Endothelial cell of umbilical vein (primary cell): ENCODE results near the gene ZFAND2B. TPM values are rescaled to one million over a fixed set of nuclear protein-coding genes. Genes with fewer than 3 reads are reported as not detected.
A peak's percentile ranks its signal among the peaks of the same experiment; 100 is the strongest.

Experiments
- BruUV-seq: library from RNA; stranded (reverse); fragments of 400-500 nt; replicated peaks from 2 replicates; lab custom pipeline; 2021; lab: Mats Ljungman, UMichigan
- CTCF ChIA-PET: fragments of 300-600, 350-600 bp; sonication (Branson Sonifier 250); formaldehyde crosslinking; loops from one replicate; lab custom pipeline; 2021; ENCODE audit warnings: antibody characterized with exemption, inconsistent platforms; lab: Charles Lee
- POLR2A ChIA-PET: fragments of 300-600, 350-600 bp; sonication (Branson Sonifier 250); formaldehyde crosslinking; loops from one replicate; lab custom pipeline; 2021; ENCODE audit warnings: antibody characterized with exemption, inconsistent platforms; lab: Charles Lee
- DNase-seq: peaks from one replicate; pipeline ENCODE4 v3.0.0-alpha.2; 2011; ENCODE audit warnings: low read depth, low spot score
- FAIRE-seq: peaks from 2 replicates; lab custom pipeline; 2011; peaks lifted over from hg19 to GRCh38; lab: Jason Lieb, UNC
- H2AFZ ChIP-seq: 2 replicates; pipeline ENCODE4 v1.6.0; 2012; ENCODE audit warnings: low read depth, low read length, control low read depth, inconsistent platforms
- H3K27ac ChIP-seq: 2 replicates; pipeline ENCODE4 v1.5.1; 2011; ENCODE audit warnings: low read depth, mild to moderate bottlenecking, control low read depth, low read length, moderate library complexity; ENCODE audit not compliant: insufficient read depth
- H3K27me3 ChIP-seq, 2 experiments: 2 replicates each; pipeline versions ENCODE4 v1.6.0 to v1.6.1; 2011; ENCODE audit warnings: low read length in 2 of 2, mixed read lengths in 1 of 2; ENCODE audit not compliant: control insufficient read depth in 2 of 2, insufficient read depth in 2 of 2
- H3K36me3 ChIP-seq, 2 experiments: 2 replicates in 1 of 2; 3 replicates in 1 of 2; pipeline ENCODE4 v1.5.1; 2011; ENCODE audit warnings: low read length in 2 of 2, mild to moderate bottlenecking in 1 of 2, moderate library complexity in 1 of 2; ENCODE audit not compliant: control insufficient read depth in 2 of 2, insufficient read depth in 2 of 2; ENCODE audit errors: extremely low read depth in 1 of 2
- H3K4me1 ChIP-seq: 3 replicates; pipeline ENCODE4 v1.5.1; 2011; ENCODE audit warnings: mild to moderate bottlenecking, low read length; ENCODE audit not compliant: control insufficient read depth, insufficient read depth; ENCODE audit errors: extremely low read depth
- H3K4me2 ChIP-seq: 2 replicates; pipeline ENCODE4 v1.6.1; 2011; ENCODE audit warnings: low read length, control low read depth, mixed read lengths; ENCODE audit not compliant: insufficient read depth
- H3K4me3 ChIP-seq, 3 experiments: fragments of 200-600 bp in 1 of 3; sonication (generic), shearing (Covaris generic) in 1 of 3; replicated peaks in 1 of 3; 2 replicates each; pipeline ENCODE4 v1.5.1; 2011 to 2016; ENCODE audit warnings: control low read depth in 3 of 3, low read length in 3 of 3, mild to moderate bottlenecking in 2 of 3, inconsistent platforms in 1 of 3, low read depth in 1 of 3, moderate library complexity in 1 of 3; ENCODE audit not compliant: insufficient read depth in 1 of 3
- H3K79me2 ChIP-seq: 2 replicates; pipeline ENCODE4 v1.6.0; 2012; ENCODE audit warnings: low read length, inconsistent platforms; ENCODE audit not compliant: control insufficient read depth, insufficient read depth
- H3K9ac ChIP-seq: replicated peaks from 2 replicates; pipeline ENCODE3; 2011; ENCODE audit warnings: low read length, control low read depth; ENCODE audit not compliant: insufficient read depth; ENCODE audit errors: extremely low read depth
- H3K9me1 ChIP-seq: replicated peaks from 3 replicates; pipeline ENCODE4 v1.6.0; 2011; ENCODE audit warnings: mild to moderate bottlenecking, low read length; ENCODE audit not compliant: control insufficient read depth, insufficient read depth; ENCODE audit errors: extremely low read depth
- H3K9me3 ChIP-seq: replicated peaks from 2 replicates; pipeline ENCODE4 v1.5.1; 2012; ENCODE audit warnings: low read length, inconsistent platforms; ENCODE audit not compliant: control insufficient read depth, insufficient read depth
- H4K20me1 ChIP-seq: replicated peaks from 2 replicates; pipeline ENCODE3; 2011; ENCODE audit warnings: mild to moderate bottlenecking, low read length; ENCODE audit not compliant: control insufficient read depth, insufficient read depth; ENCODE audit errors: extremely low read depth
- EZH2 ChIP-seq: IDR thresholded peaks from 2 replicates; pipeline ENCODE4 v1.6.1; 2012; ENCODE audit warnings: borderline replicate concordance, low read depth, mild to moderate bottlenecking, moderate library complexity, low read length, inconsistent platforms; ENCODE audit not compliant: severe bottlenecking
- FOS ChIP-seq: IDR thresholded peaks from 2 replicates; pipeline ENCODE4 v1.6.1; 2011; ENCODE audit warnings: mild to moderate bottlenecking, low read length, moderate library complexity, borderline replicate concordance; ENCODE audit not compliant: insufficient read depth
- GATA2 ChIP-seq: IDR thresholded peaks from 2 replicates; pipeline ENCODE4 v1.7.0; 2011; ENCODE audit warnings: low read depth, mild to moderate bottlenecking, moderate library complexity, mixed read lengths, low read length; ENCODE audit not compliant: insufficient read length, insufficient read depth
- JUN ChIP-seq: IDR thresholded peaks from 2 replicates; pipeline ENCODE4 v1.6.1; 2011; ENCODE audit warnings: borderline replicate concordance, low read depth; ENCODE audit not compliant: insufficient read length, insufficient read depth
- MYC ChIP-seq: IDR thresholded peaks from one replicate; pipeline ENCODE4 v1.6.1; 2011; ENCODE audit warnings: mild to moderate bottlenecking, low read depth, low read length
- dilution Hi-C: fragments of 300-500 bp; cut with MboI; formaldehyde crosslinking; loops from one replicate; pipeline ENCODE4 v1.15.0; 2019; ENCODE audit warnings: low sequenced_read_pairs; ENCODE audit not compliant: extremely low pct_ligation_motif_present
- intact Hi-C: fragments of 100-400 bp; cut with micrococcal nuclease; formaldehyde crosslinking; loops from one replicate; pipeline ENCODE4 v1.10.0; 2022
- polyA plus RNA-seq, 4 experiments: library from polyadenylated mRNA; depleted of rRNA in 3 of 4; stranded (reverse) in 3 of 4; unstranded in 1 of 4; fragments of >200 nt; gene quantifications; 2 replicates each; pipeline versions ENCODE4 v1.2.1 to v1.2.3, GENCODE V29; 2011 to 2012; ENCODE audit warnings: missing spikeins in 1 of 4
- total RNA-seq: library from RNA; stranded (reverse); gene quantifications from 2 replicates; pipeline ENCODE4 v1.2.3, GENCODE V29; 2021
- TF ChIP-seq, protein P1 (sequence below): IDR thresholded peaks from 2 replicates; pipeline ENCODE4 v1.6.1; 2011; ENCODE audit not compliant: insufficient read depth, insufficient read length
- TF ChIP-seq, protein P2 (sequence below), 2 donors: IDR thresholded peaks; 1 replicate in 1 of 2; 2 replicates in 1 of 2; pipeline ENCODE4 v1.5.1; 2011; ENCODE audit warnings: low read length in 2 of 2, mild to moderate bottlenecking in 2 of 2, moderate library complexity in 2 of 2, control low read depth in 1 of 2, inconsistent platforms in 1 of 2, low read depth in 1 of 2; ENCODE audit not compliant: insufficient read depth in 1 of 2; ENCODE audit errors: extremely low read depth in 1 of 2

ZFAND2B gene
- total and polyA plus RNA-seq, 2 donors (not counting 3 experiments of a cell fraction or from before 2014, with no cell fraction given) = 23.3 to 52.0 TPM

DNA sequence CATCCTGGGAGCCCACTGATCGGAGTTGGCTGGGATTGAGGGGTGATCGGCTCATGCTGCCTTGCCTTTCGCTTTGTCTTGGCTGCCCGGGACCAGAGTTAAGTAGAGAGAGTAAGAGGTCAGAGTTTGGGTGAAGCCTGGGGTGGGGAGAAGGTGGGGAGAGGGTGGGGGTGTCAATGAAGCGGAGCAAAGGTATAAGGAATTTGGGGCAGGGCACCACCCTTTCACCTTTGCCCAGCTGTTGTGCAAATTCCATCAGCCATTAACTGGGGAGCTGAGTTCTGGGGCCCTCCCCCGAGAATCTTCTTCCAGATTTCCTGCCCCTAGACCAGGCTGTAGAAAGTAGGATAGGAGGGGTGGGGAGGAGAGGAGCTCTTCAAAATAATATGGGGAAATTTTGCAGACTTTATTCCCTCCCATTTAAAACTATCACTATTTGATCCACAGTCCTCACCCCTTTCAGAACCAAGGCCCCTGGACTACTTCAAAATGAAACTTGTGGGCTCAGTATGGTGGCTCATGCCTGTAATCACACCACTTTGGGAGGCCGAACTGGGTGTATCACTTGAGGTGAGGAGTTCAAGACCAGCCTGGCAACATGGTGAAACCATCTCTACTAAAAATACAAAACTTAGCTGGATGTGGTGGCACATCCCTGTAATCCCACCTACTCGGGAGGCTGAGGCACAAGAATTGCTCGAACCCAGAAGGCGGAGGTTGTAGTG, 36.5 kb upstream of the ZFAND2B start, which contains the start of gene SLC23A3:
Gene SLC23A3, minus strand, starts transcription at position 100 of the 725 bp plus-strand sequence. Its CDS starts 45 bp downstream, at position 55.
- Histone ChIP-seq H4K20me1 (peaks cover 3% of the 10 kb centered on the region), H3K79me2 (no peaks in the 10 kb centered on the region), H3K9me3 (no peaks in the 10 kb centered on the region), H3K4me2 (no peak within 1 kb of the TSS), H2AFZ (no peak within 1 kb of the TSS), H3K27ac (no peak within 1 kb of the TSS), H3K4me1 (no peaks in the 10 kb centered on the region), H3K36me3 (peaks cover 0 to 19% of the 10 kb centered on the region in 2 experiments), H3K4me3 (no peak within 1 kb of the TSS), H3K9ac (no peak within 1 kb of the TSS), H3K9me1 (no peaks in the 10 kb centered on the region), H3K27me3 (no peaks in the 10 kb centered on the region)
- TF ChIP-seq FOS = no peak
- no peak for TF ChIP-seq MYC
- no peak for TF ChIP-seq EZH2
- TF ChIP-seq JUN = no peak
- no peak for TF ChIP-seq GATA2
- DNase-seq (no peak), FAIRE-seq (no peak)
- ChIA-PET POLR2A (no interaction called here), CTCF (interaction anchor here (0.8 to 5.2 kb wide), 11 partner anchors 11 to 183 kb away, joined by 3 to 32 read pairs (median 8); partner anchors contain the start of genes ANKZF1, ATG9A and ZFAND2B)
- no TSS peak for BruUV-seq
- intact Hi-C loops = no loop called here
- dilution Hi-C loops = no loop called here

DNA sequence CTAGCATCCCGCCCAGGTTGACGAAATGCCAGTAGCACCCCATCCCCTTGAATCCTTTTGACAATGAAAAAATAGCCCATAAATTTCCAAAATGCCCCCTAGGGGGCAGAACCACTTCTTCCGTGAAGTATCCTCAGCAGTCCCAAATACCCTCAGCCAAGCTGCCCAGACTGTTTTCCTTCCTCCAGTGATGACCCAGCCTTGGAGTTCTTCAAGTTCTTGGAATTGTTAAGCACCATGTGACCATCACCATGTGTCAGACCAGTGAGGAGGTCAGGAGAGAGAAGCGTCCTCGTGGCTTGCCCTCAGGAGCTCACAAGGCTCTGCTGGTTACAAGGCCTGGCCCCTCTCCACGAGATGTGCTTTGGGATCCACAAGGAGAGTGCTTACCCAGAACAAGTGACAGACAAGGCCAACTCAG, 35.3 kb upstream of the ZFAND2B start:
- H3K79me2 ChIP-seq = peaks cover 5% of the 10 kb centered on the region
- intact Hi-C loops = loop anchor here (1.0 kb wide), 3 partner anchors 11 to 127 kb away; partner anchors contain the start of gene NHEJ1
- no TSS peak for BruUV-seq
- DNase-seq = peak; percentile 76
- peaks cover 0 to 19% of the 10 kb centered on the region in 2 experiments for H3K36me3 ChIP-seq
- H3K4me1 ChIP-seq = no peaks in the 10 kb centered on the region
- no peak overlapping the region for H2AFZ ChIP-seq
- no peaks in the 10 kb centered on the region for H3K9me1 ChIP-seq
- H3K27me3 ChIP-seq = no peaks in the 10 kb centered on the region
- CTCF ChIA-PET = interaction anchor here (0.6 to 5.2 kb wide), 19 partner anchors 10 to 180 kb away, joined by 3 to 32 read pairs (median 5); partner anchors contain the start of genes ABCB6, ANKZF1, GLB1L and NHEJ1
- H3K4me3 ChIP-seq = no peak overlapping the region
- TF ChIP-seq, protein P1, sequence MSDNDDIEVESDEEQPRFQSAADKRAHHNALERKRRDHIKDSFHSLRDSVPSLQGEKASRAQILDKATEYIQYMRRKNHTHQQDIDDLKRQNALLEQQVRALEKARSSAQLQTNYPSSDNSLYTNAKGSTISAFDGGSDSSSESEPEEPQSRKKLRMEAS = peak; percentile 79
- no peak for TF ChIP-seq JUN
- TF ChIP-seq, protein P2, sequence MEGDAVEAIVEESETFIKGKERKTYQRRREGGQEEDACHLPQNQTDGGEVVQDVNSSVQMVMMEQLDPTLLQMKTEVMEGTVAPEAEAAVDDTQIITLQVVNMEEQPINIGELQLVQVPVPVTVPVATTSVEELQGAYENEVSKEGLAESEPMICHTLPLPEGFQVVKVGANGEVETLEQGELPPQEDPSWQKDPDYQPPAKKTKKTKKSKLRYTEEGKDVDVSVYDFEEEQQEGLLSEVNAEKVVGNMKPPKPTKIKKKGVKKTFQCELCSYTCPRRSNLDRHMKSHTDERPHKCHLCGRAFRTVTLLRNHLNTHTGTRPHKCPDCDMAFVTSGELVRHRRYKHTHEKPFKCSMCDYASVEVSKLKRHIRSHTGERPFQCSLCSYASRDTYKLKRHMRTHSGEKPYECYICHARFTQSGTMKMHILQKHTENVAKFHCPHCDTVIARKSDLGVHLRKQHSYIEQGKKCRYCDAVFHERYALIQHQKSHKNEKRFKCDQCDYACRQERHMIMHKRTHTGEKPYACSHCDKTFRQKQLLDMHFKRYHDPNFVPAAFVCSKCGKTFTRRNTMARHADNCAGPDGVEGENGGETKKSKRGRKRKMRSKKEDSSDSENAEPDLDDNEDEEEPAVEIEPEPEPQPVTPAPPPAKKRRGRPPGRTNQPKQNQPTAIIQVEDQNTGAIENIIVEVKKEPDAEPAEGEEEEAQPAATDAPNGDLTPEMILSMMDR (IDR thresholded peaks at IDR 0.05; ENCODE audit: extremely low read depth in 1 of 2, insufficient read depth in 1 of 2, low read depth in 1 of 2, low read length in 2 of 2) = peak; percentile 69 to 83
- peaks cover 3% of the 10 kb centered on the region for H4K20me1 ChIP-seq
- no peaks in the 10 kb centered on the region for H3K9me3 ChIP-seq
- dilution Hi-C loops = no loop called here
- peak; percentile 78 for FAIRE-seq
- no peak overlapping the region for H3K4me2 ChIP-seq
- POLR2A ChIA-PET = interaction anchor here (0.6 kb wide), 2 partner anchors 16 to 40 kb away, joined by 4 to 7 read pairs; no protein-coding TSS in a partner anchor
- H3K9ac ChIP-seq = no peak overlapping the region
- H3K27ac ChIP-seq = no peak overlapping the region
